ENCODE measurements around the gene ISL1. TPM values are rescaled to one million over a fixed set of nuclear protein-coding genes. Genes with fewer than 3 reads are reported as not detected.
A peak's percentile ranks its signal among the peaks of the same experiment; 100 is the strongest.

The ISL1 gene
- total RNA-seq, 1 experiment from 2014 or later = 1.2 TPM

GRCh38 chr5:51381761-51382474 lies 1.3 kb upstream of the ISL1 start:
- ChIA-PET POLR2A (interaction anchor here (1.0 to 1.4 kb wide), 8 partner anchors 24 to 448 kb away, joined by 3 to 6 read pairs (median 3); no protein-coding TSS in a partner anchor), CTCF (interaction anchor here (0.5 to 5.3 kb wide), 20 partner anchors 8 to 1526 kb away, joined by 3 to 24 read pairs (median 4); no protein-coding TSS in a partner anchor)
- Mint-ChIP-seq H3K9me3 (ENCODE audit: unreplicated experiment) (no peaks in the 10 kb centered on the region), H3K27ac (ENCODE audit: low read depth, unreplicated experiment) (no peak overlapping the region), H3K4me1 (ENCODE audit: insufficient read depth, unreplicated experiment) (peaks cover 36% of the 10 kb centered on the region), H3K27me3 (ENCODE audit: insufficient read depth, unreplicated experiment) (no peaks in the 10 kb centered on the region), H3K4me3 (ENCODE audit: unreplicated experiment) (peak overlapping the region; percentile 98), H3K36me3 (ENCODE audit: insufficient read depth, unreplicated experiment) (peaks cover 8% of the 10 kb centered on the region)
- intact Hi-C loops (cut with micrococcal nuclease) = loop anchor here (10.0 kb wide), 1 partner anchor 303 kb away; no protein-coding TSS in a partner anchor
- DNase-seq (ENCODE audit: unreplicated experiment) = no peak
- no TSS peak for BruUV-seq (replicated peaks)
- no peak for TF ChIP-seq CTCF (IDR thresholded peaks at IDR 0.05; ENCODE audit: unreplicated experiment)

- H3K4me3 Mint-ChIP-seq (ENCODE audit: unreplicated experiment) = peak overlapping the region; percentile 98
- CTCF ChIA-PET = interaction anchor here (0.7 to 5.3 kb wide), 10 partner anchors 9 to 1525 kb away, joined by 3 to 24 read pairs (median 6); no protein-coding TSS in a partner anchor
- H3K27me3 Mint-ChIP-seq (ENCODE audit: insufficient read depth, unreplicated experiment) = no peaks in the 10 kb centered on the region
- H3K4me1 Mint-ChIP-seq (ENCODE audit: insufficient read depth, unreplicated experiment) = peaks cover 43% of the 10 kb centered on the region
- H3K27ac Mint-ChIP-seq (ENCODE audit: low read depth, unreplicated experiment) = peak overlapping the region; percentile 83
- no peak for TF ChIP-seq CTCF (IDR thresholded peaks at IDR 0.05; ENCODE audit: unreplicated experiment)
- POLR2A ChIA-PET = interaction anchor here (0.7 to 1.7 kb wide), 18 partner anchors 9 to 1605 kb away, joined by 3 to 9 read pairs (median 3); no protein-coding TSS in a partner anchor
- TSS peak; percentile 49 for BruUV-seq (replicated peaks)
- no peaks in the 10 kb centered on the region for H3K9me3 Mint-ChIP-seq (ENCODE audit: unreplicated experiment)
- intact Hi-C loops (cut with micrococcal nuclease) = loop anchor here (1.0 to 10.0 kb wide), 2 partner anchors 302 to 459 kb away; no protein-coding TSS in a partner anchor
- H3K36me3 Mint-ChIP-seq (ENCODE audit: insufficient read depth, unreplicated experiment) = peaks cover 8% of the 10 kb centered on the region
- DNase-seq (ENCODE audit: unreplicated experiment) = no peak
These were observed 622 bp upstream of the ISL1 start for GRCh38 chr5:51382521-51383130.

- H3K27ac Mint-ChIP-seq (ENCODE audit: low read depth, unreplicated experiment) = peak overlapping the region; percentile 83
- H3K4me1 Mint-ChIP-seq (ENCODE audit: insufficient read depth, unreplicated experiment) = peaks cover 48% of the 10 kb centered on the region
- peaks cover 8% of the 10 kb centered on the region for H3K36me3 Mint-ChIP-seq (ENCODE audit: insufficient read depth, unreplicated experiment)
- ChIA-PET POLR2A (interaction anchor here (0.7 to 2.1 kb wide), 7 partner anchors 11 to 431 kb away, joined by 3 to 9 read pairs (median 3); no protein-coding TSS in a partner anchor), CTCF (interaction anchor here (0.5 to 1.3 kb wide), 4 partner anchors 31 to 1643 kb away, joined by 3 to 7 read pairs (median 5); no protein-coding TSS in a partner anchor)
- no peaks in the 10 kb centered on the region for H3K27me3 Mint-ChIP-seq (ENCODE audit: insufficient read depth, unreplicated experiment)
- no peak for TF ChIP-seq CTCF (IDR thresholded peaks at IDR 0.05; ENCODE audit: unreplicated experiment)
- BruUV-seq (replicated peaks) = no TSS peak
- H3K9me3 Mint-ChIP-seq (ENCODE audit: unreplicated experiment) = no peaks in the 10 kb centered on the region
- DNase-seq (ENCODE audit: unreplicated experiment) = no peak
- H3K4me3 Mint-ChIP-seq (ENCODE audit: unreplicated experiment) = peak overlapping the region; percentile 98
- intact Hi-C loops (cut with micrococcal nuclease) = loop anchor here (10.0 kb wide), 1 partner anchor 300 kb away; no protein-coding TSS in a partner anchor
These were observed 1.1 kb downstream of the ISL1 start for GRCh38 chr5:51384281-51384840.
